ENCODE data around the gene AGR3. TPM values are rescaled to one million over a fixed set of nuclear protein-coding genes. Genes with fewer than 3 reads are reported as not detected.

AGR3 gene
- total RNA-seq, 1 donor from 2014 or later = not detected

DNA sequence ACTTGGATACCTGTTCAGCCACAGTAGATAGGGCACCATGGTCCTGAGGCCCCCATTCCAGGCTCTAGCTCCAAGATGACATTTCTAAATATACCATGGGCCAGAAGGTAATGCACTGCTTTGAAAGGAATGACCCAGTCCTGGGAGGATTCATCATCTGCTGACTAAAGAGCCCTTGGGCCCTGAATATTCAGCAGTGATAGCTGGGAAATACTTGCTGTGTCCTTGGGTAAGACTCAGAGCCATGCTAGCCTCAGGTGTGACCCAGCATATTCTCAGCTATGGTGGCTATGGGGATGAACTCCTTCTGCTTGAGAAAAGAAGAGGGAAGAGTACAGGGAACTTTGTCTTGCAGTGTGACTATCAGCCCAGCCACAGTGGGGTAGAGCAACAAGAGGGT, 55.7 kb downstream of the AGR3 start:
- H2AFZ ChIP-seq (ENCODE audit: low read depth, low read length) = no peak overlapping the region
- H3K4me2 ChIP-seq (ENCODE audit: low read length) = no peak overlapping the region
- Mint-ChIP-seq H3K4me1 (ENCODE audit: low read depth, unreplicated experiment) (no peaks in the 10 kb centered on the region), H3K27me3 (ENCODE audit: low read depth, unreplicated experiment) (no peaks in the 10 kb centered on the region), H3K9me3 (ENCODE audit: unreplicated experiment) (peaks cover 3% of the 10 kb centered on the region), H3K4me3 (ENCODE audit: unreplicated experiment) (no peak overlapping the region), H3K27ac (ENCODE audit: unreplicated experiment) (no peak overlapping the region), H3K36me3 (ENCODE audit: low read depth, unreplicated experiment) (no peaks in the 10 kb centered on the region)
- no peaks in the 10 kb centered on the region for H3K4me1 ChIP-seq (ENCODE audit: insufficient read depth, low read length)
- H3K27ac ChIP-seq (ENCODE audit: low read depth, low read length) = no peak overlapping the region
- DNase-seq (ENCODE audit: low read depth) (no peak), FAIRE-seq (no peak)
- TF ChIP-seq EZH2 (IDR thresholded peaks at IDR 0.05; ENCODE audit: insufficient read depth, low read length) = no peak
- TF ChIP-seq, protein P1, sequence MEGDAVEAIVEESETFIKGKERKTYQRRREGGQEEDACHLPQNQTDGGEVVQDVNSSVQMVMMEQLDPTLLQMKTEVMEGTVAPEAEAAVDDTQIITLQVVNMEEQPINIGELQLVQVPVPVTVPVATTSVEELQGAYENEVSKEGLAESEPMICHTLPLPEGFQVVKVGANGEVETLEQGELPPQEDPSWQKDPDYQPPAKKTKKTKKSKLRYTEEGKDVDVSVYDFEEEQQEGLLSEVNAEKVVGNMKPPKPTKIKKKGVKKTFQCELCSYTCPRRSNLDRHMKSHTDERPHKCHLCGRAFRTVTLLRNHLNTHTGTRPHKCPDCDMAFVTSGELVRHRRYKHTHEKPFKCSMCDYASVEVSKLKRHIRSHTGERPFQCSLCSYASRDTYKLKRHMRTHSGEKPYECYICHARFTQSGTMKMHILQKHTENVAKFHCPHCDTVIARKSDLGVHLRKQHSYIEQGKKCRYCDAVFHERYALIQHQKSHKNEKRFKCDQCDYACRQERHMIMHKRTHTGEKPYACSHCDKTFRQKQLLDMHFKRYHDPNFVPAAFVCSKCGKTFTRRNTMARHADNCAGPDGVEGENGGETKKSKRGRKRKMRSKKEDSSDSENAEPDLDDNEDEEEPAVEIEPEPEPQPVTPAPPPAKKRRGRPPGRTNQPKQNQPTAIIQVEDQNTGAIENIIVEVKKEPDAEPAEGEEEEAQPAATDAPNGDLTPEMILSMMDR (IDR thresholded peaks at IDR 0.05; ENCODE audit: insufficient read depth, low read depth, low read length) = no peak
- H3K79me2 ChIP-seq (ENCODE audit: insufficient read depth, low read length) = no peaks in the 10 kb centered on the region
- no peaks in the 10 kb centered on the region for H3K27me3 ChIP-seq (ENCODE audit: insufficient read depth, low read length)
- no peak overlapping the region for H3K4me3 ChIP-seq (ENCODE audit: insufficient read depth, low read depth, low read length)
- H3K36me3 ChIP-seq (ENCODE audit: insufficient read depth, low read length) = no peaks in the 10 kb centered on the region
- no peaks in the 10 kb centered on the region for H4K20me1 ChIP-seq (ENCODE audit: insufficient read depth, low read length)
- no peaks in the 10 kb centered on the region for H3K9me3 ChIP-seq (ENCODE audit: insufficient read depth, low read depth, low read length)
- H3K9ac ChIP-seq (ENCODE audit: low read length) = no peak overlapping the region

DNA sequence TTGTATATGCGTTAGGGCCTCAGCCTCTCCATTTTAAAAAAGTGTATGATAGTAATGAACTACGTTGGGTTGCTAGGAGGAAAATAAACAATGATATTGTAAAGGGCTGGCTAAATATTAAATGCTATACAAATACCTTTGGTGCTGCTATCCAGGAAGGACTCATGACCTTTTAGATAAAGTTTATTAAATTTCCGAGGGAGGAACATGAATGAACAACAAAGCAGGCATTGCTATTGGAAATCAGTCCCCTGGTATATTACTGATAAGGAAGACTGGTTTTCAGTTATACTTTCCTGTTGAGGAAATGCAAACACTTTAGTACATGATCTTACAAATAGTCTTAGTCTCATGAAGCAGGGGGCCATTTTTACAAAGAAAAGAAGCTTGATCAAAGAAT, 59.8 kb downstream of the AGR3 start:
- FAIRE-seq = no peak
- H3K9me3 ChIP-seq (ENCODE audit: insufficient read depth, low read depth, low read length) = no peaks in the 10 kb centered on the region
- H3K27me3 Mint-ChIP-seq (ENCODE audit: low read depth, unreplicated experiment) = no peaks in the 10 kb centered on the region
- no peaks in the 10 kb centered on the region for H3K36me3 Mint-ChIP-seq (ENCODE audit: low read depth, unreplicated experiment)
- H3K27me3 ChIP-seq (ENCODE audit: insufficient read depth, low read length) = no peaks in the 10 kb centered on the region
- no peak overlapping the region for H3K27ac ChIP-seq (ENCODE audit: low read depth, low read length)
- no peak for DNase-seq (ENCODE audit: low read depth)
- H3K9ac ChIP-seq (ENCODE audit: low read length) = no peak overlapping the region
- H3K4me3 ChIP-seq (ENCODE audit: insufficient read depth, low read depth, low read length) = no peak overlapping the region
- no peaks in the 10 kb centered on the region for H3K36me3 ChIP-seq (ENCODE audit: insufficient read depth, low read length)
- no peaks in the 10 kb centered on the region for H3K4me1 ChIP-seq (ENCODE audit: insufficient read depth, low read length)
- TF ChIP-seq EZH2 (IDR thresholded peaks at IDR 0.05; ENCODE audit: insufficient read depth, low read length) = no peak
- TF ChIP-seq, protein P1 (IDR thresholded peaks at IDR 0.05; ENCODE audit: insufficient read depth, low read depth, low read length) = no peak
- H3K4me2 ChIP-seq (ENCODE audit: low read length) = no peak overlapping the region
- H3K4me3 Mint-ChIP-seq (ENCODE audit: unreplicated experiment) = no peak overlapping the region
- no peak overlapping the region for H2AFZ ChIP-seq (ENCODE audit: low read depth, low read length)
- peaks cover 9% of the 10 kb centered on the region for H3K4me1 Mint-ChIP-seq (ENCODE audit: low read depth, unreplicated experiment)
- no peaks in the 10 kb centered on the region for H3K79me2 ChIP-seq (ENCODE audit: insufficient read depth, low read length)
- H4K20me1 ChIP-seq (ENCODE audit: insufficient read depth, low read length) = no peaks in the 10 kb centered on the region
- H3K27ac Mint-ChIP-seq (ENCODE audit: unreplicated experiment) = no peak overlapping the region
- no peaks in the 10 kb centered on the region for H3K9me3 Mint-ChIP-seq (ENCODE audit: unreplicated experiment)

DNA sequence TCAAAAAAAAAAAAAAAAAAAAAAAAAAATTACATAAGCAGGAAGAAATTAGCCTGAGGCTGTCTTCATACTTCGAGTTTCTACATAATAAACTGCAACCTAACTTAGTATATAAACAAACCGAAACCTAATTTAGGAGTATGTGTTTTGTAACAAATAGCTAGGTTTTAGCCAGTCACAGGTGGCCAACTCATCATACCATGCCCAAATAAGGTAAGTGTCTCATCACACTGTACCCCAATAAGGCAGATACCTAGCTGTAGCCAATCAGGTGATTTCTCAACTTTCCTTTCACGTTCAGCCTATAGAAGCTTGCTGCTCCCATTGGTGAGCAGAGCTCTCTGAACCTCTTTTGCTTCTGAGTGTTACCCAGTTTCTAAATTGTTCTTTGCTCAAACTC, 63.1 kb downstream of the AGR3 start:
- DNase-seq (ENCODE audit: low read depth) (no peak), FAIRE-seq (no peak)
- Histone ChIP-seq H3K36me3 (ENCODE audit: insufficient read depth, low read length) (no peaks in the 10 kb centered on the region), H4K20me1 (ENCODE audit: insufficient read depth, low read length) (no peaks in the 10 kb centered on the region), H3K9ac (ENCODE audit: low read length) (no peak overlapping the region), H3K9me3 (ENCODE audit: insufficient read depth, low read depth, low read length) (no peaks in the 10 kb centered on the region), H3K4me1 (ENCODE audit: insufficient read depth, low read length) (no peaks in the 10 kb centered on the region), H3K79me2 (ENCODE audit: insufficient read depth, low read length) (no peaks in the 10 kb centered on the region), H3K27ac (ENCODE audit: low read depth, low read length) (no peak overlapping the region), H3K4me2 (ENCODE audit: low read length) (no peak overlapping the region), H3K27me3 (ENCODE audit: insufficient read depth, low read length) (no peaks in the 10 kb centered on the region), H3K4me3 (ENCODE audit: insufficient read depth, low read depth, low read length) (no peak overlapping the region), H2AFZ (ENCODE audit: low read depth, low read length) (no peak overlapping the region)
- Mint-ChIP-seq H3K27me3 (ENCODE audit: low read depth, unreplicated experiment) (peaks cover 5% of the 10 kb centered on the region), H3K27ac (ENCODE audit: unreplicated experiment) (no peak overlapping the region), H3K4me1 (ENCODE audit: low read depth, unreplicated experiment) (peaks cover 13% of the 10 kb centered on the region), H3K4me3 (ENCODE audit: unreplicated experiment) (no peak overlapping the region), H3K9me3 (ENCODE audit: unreplicated experiment) (no peaks in the 10 kb centered on the region), H3K36me3 (ENCODE audit: low read depth, unreplicated experiment) (no peaks in the 10 kb centered on the region)
- TF ChIP-seq EZH2 (IDR thresholded peaks at IDR 0.05; ENCODE audit: insufficient read depth, low read length) = no peak
- TF ChIP-seq, protein P1 (IDR thresholded peaks at IDR 0.05; ENCODE audit: insufficient read depth, low read depth, low read length) = no peak

All from astrocyte (in vitro differentiated cells and primary cell).